Measurements from ENCODE around the gene NCKIPSD.
"Not testable (repeated sequence)": the region's sequence is repeated elsewhere in the genome, so short reads cannot be mapped to it uniquely, and the experiment has no call there.

The NCKIPSD gene

DNA sequence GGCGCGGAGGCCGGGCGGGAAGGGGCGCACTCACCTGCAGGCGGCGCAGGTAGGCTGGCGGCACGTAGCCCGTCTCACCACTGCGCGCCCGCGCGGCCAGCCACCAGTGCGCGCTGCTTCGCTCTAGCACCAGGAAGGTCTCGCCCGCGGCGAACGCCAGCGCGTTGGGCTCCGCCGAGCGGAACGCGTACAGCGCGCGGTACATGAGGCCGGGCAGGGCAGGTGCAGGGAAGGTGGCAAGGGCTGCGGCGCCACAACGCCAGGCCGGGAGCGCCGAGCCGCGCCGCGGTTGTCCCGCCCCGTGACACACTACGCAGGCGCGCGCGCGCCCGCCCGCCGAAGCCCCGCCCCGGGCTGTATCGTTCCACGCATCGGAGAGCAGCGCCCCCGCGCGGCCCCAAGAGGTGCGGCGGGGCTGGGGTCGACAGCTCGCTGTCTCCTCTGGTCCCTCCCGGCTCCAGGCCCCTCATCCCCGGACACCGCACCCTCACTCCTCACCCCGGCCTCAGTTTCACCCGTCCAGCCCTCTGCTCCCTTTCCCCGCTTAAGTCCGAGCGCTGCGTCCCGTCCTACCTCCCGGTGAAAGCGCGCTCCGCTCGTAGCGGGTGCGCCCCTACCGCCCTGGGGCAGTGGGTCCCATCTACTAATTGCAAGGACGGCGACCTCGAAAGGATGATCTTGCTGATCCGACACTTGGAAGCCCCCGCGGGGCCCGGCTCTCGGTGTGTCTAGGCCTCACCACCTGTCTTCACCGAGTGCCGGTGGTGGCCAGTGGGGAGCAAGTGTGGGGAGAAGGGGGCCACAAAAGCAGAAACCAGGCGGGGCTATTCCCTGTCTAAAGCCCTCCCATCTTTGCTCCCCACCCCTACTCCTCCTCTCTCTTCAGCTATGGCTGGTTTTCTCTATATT, at the start of gene NCKIPSD:
Gene NCKIPSD, minus strand, starts transcription at position 313 of the 909 bp plus-strand sequence. Its CDS starts 108 bp downstream, at position 205.
- no peak for DNase-seq

GRCh38 chr3:48735075-48735767, 49.5 kb upstream of the NCKIPSD start:
- DNase-seq = not testable (repeated sequence)

DNA sequence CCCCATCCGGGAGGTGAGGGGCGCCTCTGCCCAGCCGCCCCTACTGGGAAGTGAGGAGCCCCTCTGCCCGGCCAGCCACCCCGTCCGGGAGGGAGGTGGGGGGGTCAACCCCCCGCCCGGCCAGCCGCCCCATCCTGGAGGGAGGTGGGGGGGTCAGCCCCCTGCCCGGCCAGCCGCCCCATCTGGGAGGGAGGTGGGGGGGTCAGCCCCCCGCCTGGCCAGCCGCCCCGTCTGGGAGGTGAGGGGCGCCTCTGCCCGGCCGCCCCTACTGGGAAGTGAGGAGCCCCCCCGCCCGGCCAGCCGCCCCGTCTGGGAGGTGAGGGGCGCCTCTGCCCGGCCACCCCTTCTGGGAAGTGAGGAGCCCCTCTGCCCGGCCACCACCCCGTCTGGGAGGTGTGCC, 48.8 kb upstream of the NCKIPSD start:
- DNase-seq = not testable (repeated sequence)

DNA sequence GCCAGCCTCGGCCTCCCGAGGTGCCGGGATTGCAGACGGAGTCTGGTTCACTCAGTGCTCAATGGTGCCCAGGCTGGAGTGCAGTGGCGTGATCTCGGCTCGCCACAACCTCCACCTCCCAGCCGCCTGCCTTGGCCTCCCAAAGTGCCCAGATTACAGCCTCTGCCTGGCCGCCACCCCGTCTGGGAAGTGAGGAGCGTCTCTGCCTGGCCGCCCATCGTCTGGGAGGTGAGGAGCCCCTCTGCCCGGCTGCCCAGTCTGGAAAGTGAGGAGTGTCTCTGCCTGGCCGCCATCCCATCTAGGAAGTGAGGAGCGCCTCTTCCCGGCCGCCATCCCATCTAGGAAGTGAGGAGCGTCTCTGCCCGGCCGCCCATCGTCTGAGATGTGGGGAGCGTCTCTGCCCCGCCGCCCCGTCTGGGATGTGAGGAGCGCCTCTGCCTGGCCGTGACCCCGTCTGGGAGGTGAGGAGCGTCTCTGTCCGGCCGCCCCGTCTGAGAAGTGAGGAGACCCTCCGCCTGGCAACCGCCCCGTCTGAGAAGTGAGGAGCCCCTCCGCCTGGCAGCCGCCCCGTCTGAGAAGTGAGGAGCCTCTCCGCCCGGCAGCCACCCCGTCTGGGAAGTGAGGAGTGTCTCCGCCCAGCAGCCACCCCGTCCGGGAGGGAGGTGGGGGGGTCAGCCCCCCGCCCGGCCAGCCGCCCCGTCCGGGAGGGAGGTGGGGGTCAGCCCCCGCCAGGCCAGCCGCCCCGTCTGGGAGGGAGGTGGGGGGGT, 48.2 kb upstream of the NCKIPSD start:
- not testable (repeated sequence) for DNase-seq

- no peak for DNase-seq
These were observed 41.8 kb upstream of the NCKIPSD start for GRCh38 chr3:48727511-48727910.

GRCh38 chr3:48725185-48725855, 39.6 kb upstream of the NCKIPSD start:
- not testable (repeated sequence) for DNase-seq

- DNase-seq = no peak
These were observed 38.0 kb upstream of the NCKIPSD start for GRCh38 chr3:48723725-48724124.

DNA sequence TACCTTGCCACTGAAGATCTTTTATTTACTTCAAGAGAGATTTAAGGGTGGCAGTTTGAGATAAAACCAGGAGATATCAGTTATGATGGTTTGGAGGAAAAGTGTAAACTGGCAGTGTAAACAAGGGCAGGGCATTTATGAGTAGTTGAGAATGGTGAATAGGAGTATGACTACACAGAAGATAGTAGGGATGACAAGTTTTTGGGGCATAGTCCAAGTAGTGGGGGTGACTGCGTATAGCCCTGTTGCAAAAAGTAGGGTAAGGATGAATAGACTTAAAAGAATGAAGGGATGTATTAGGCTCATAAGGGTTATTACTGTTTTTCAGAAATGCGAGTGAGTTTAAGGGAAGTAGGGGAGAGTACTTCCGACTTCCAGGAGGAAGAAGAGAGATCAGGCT, 37.6 kb upstream of the NCKIPSD start:
- not testable (repeated sequence) for DNase-seq

DNA sequence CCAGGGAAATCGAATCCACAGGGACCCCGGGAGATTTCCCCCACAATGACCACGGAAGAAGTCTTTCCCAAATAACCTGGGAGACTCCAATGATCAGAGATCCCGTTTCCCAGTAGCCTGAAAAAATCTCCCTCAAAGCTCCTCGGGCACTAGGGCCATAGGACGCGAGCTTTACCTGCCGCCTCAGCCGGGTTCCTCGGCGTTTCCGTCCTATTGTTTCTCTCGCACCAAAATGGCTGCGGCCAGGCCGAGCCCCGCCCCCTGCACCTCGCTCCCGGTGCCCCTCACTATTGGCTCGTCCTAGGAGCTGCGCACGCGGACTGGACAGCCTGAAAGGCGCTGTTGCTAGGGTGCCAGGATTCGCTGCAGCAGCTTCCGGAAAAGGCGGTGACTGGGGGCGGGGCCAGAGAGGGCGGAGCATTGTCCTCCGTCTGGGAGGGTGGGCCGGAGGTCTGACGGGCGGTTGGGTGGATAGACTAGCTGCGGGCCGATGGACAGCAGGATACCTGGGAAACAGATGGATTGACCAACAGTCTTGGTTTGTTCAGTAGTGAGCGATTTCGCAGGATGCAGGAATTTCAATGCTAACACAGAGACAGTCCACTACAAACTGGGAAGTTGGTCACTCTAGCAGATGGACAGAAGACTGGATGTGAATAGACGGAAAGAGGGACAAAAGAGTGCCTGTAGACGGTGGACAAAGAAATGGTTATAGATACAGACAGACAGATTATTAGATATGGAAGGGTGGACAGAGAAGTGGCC, 31.4 kb upstream of the NCKIPSD start, which contains the start of gene IP6K2:
Gene IP6K2, minus strand, starts transcription at position 240 of the 765 bp plus-strand sequence. CDS start 21,930 bp downstream, outside the sequence.
- peak; percentile 76 for DNase-seq

DNA sequence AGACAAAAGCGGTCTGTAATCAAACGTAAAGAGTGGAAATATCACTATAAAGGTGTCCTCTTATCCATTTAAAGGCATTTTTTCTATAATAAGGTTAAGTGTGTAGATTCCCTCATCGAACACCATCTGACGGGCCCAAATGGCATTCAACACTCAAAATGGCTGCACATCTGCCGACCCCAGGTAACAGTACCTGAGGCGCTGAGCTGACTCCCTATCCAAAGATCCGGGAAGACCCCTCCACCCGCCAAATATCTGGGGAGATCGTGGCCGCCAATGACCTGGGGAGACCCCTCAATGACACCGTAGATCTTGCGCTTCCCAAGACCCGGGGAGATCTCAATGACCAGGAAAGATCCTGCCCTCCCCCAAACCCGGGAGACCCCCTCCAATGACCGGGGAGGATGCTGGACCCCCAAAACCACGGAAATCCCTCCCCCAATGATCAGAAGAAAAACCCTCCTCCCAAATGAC, 30.8 kb upstream of the NCKIPSD start:
- DNase-seq = no peak

DNA sequence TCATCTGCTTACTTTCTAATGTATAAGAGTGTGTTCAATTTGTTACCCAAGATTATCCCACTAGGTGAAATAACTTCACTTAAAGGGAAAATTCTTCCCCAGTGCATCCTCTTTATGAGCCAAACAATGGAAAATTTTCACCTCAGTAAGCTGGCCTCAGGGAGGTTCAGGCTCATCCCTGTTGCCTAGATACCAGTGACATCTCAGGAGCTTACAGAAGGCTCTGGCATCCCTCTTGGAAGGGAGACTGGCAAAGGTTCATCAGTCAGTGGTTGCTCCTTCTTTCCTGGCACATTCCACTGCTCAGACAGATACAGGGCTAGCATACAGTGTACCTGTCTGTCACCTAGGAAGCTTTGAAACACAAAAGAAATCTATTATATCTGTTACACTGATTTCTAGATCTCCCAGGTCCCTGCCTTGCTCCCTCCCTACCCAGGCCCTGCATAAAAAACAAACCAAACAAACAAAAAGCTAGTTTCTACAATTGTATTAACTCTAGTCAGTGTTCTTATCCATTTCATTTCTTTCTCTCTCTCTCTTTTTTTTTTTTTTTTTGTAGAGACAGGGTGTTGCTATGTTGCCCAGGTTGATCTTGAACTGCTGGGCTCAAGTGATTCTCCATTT, 29.6 kb upstream of the NCKIPSD start:
- no peak for DNase-seq

DNA sequence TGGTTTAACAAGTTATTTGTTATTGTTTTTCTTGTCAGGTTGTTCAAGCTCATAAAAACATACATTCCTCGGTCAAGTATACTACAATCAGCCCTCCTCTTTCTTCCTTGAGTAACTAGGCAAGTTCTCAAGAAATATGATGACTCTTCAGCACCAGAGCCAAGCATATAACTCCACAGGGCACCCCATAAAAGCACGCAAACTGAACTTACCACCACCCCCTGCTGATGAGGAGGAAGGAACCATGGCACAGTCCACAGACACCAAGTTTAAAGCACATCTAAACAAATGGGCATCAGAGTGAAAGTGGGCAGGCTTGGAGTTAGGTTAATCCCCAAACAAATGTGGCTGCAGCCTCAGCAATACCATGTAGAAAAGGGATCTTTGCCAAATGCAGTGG, 26.0 kb upstream of the NCKIPSD start:
- no peak for DNase-seq

DNA sequence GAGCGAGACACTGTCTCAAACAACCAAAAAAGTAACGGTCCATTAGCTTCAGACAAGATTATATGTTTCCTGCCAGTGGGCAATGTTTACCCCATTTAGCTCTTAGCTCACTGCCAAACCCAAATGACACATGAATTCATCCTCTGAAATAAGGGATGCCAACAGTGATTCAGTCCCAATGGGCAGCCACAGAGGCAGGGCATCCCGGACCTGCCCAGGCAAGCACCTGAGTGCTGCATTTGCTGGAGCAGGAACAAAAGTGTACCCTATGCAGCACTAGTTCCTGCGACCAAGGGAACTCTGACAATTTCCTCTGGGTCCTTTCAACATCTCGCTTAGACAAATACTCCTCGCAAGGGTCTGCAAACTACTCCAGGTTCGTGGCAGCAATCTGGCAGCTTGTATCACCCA, 23.3 kb upstream of the NCKIPSD start:
- DNase-seq = no peak

DNA sequence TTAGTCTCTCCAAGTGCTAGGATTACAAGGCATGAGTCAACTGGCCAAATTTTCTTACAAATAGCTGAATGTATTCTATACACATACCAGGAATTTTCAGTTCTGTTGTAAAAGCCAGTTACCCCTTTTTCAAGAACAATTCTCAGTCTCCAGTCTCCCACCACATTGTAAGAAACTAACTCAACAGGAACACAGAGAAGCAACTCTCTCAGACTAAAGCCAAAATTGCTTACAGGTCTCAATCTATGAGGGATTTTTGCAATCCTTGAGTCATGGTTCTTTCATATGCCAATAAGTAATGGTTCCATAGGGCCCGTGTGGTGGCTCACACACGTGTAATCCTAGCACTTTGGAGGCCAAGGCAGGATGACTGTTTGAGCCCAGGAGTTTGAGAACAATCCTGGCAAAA, 22.8 kb upstream of the NCKIPSD start:
- DNase-seq = no peak

GRCh38 chr3:48707157-48707556, 21.4 kb upstream of the NCKIPSD start:
- no peak for DNase-seq

DNA sequence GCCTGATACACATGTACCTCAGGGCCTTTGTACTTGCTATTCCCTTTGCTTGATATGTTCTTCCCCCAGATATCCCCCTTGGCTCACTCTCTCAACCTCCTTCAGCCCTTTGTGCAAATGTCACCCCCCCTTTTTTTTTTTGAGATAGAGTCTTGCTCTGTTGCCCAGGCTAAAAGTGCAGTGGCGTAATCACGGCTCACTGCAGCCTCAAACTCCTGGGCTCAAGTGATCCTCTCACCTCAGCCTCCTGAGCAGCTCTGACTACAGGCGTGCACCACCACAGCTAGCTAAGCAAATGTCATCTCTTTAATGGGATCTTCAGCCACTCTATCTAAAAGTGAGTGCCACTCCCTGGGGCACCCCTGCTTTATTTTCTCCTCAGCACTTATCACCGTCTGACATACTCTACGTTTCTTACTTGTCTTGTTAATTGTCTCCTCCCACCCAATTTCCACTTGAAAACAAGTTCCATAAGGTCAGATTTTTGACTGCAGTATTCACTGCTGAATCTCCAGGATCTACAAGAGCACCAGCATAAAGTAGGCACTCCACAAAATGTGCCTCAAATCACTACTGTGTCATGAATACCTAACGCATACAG, 16.7 kb upstream of the NCKIPSD start:
- DNase-seq = no peak

DNA sequence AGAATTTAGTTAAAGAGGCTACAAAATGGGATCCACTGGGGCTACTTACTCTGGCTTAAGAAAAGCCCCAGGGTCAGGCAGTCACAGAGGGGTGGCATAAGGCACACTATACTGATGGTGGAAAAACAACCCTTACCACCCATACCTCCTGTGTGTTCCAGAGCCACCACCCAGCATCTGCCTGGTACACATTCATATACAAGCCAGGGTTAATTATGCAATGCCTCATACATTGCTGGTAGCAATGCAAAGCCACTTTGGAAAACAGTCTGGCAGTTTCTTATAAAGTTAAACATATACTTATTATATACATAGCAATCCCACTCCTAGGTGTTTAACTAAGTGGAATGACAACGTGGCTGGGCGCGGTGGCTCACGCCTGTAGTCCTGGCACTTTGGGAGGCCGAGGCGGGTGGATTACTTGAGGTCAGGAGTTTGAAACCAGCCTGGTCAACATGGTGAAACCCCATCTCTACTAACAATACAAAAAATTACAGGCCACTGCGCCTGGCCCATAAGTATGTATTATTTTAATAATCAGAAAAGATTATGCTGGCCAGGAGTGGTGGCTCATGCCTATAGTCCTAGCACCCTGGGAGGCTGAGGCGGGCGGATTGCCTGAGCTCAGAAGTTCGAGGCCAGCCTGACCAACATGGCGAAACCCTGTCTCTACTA, 15.2 kb upstream of the NCKIPSD start:
- no peak for DNase-seq

DNA sequence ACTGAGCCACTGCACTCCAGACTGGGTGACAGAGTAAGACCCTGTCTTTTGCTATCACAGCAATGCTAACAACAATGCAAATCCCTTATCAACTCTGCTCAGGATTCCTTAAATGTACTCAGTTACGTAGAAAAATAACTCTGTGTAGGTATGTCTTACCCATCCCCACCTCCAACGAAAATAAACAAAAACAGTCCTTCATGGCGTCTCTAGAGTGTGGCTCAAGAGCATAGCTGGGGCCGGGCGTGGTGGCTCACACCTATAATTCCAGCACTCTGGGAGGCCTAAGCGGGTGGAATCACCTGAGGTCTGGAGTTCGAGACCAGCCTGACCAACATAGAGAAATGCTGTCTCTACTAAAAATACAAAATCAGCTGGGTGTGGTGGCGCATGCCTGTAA, 13.2 kb upstream of the NCKIPSD start:
- DNase-seq = no peak

DNA sequence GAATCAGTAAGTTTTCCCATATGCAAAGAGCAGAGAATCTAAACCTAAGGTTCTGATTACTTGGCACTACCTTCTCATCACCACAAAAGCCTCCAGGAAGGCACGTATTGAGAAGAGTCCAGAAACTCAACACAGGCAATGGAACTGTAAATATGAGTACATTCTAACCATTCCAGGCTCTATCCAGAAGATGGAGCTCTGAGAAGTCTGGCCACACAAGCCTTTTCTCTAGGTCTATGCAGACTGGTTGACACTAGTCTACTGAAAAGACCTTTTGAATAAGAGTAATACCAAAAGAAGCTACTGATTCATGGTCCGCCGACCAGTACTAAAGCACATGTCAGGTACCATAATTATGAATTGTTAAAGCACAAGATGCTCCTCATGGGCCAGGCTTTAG, 12.2 kb upstream of the NCKIPSD start:
- no peak for DNase-seq

DNA sequence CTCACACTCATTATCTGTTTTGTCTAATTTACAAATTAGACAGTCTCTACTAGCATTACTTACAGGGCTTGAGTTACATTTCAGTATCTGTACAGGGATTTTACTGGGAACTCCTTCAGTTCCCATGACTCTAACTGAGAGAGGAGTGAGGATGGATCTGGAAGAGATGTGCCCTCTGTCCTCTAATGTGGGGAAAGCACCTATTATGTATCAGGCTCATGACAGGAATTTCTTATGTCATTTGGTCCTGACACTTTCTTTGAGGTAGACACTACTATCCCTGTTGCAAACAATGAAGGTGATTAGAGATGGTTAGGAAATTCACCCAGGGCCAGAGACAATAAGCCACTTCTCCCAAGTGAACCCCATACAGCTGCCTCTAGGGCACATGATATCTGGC, 10.9 kb upstream of the NCKIPSD start:
- DNase-seq = no peak

Data from NCI-H2081 treated with DMSO at 0.1 percent for 48 hours (cell line).